HTERT RPE-1 (cell line): ENCODE measurements around the gene TRDMT1.
"Not testable (repeated sequence)": the region's sequence is repeated elsewhere in the genome, so short reads cannot be mapped to it uniquely, and the experiment has no call there.

Experiments used
- in situ Hi-C: fragments of 300-500 bp; cut with MboI; formaldehyde crosslinking; loops from 4 replicates; pipeline ENCODE4 v1.14.3; 2020; ENCODE audit warnings: low sequenced_read_pairs

Gene TRDMT1

DNA sequence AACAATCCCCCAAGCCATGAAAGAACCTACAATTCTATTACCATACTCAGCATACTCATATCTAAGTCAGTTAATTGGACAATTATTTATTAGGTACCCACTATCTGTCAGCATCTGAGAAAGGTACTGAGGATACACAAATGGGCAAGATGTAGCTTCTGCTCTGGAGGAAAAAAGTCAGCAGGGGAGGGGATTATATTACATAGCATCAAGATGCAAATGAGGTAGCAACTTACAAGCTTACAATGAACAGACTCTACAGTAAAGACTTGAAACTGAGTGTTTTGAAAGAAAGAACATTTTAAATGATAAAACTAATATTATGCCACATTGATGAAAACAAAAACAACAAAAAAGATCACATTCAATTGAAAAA is 61.1 kb downstream of the TRDMT1 start:
- in situ Hi-C loops, result no loop called here

- in situ Hi-C loops, result no loop called here
Observed at GRCh38 chr10:17138460-17139042, 62.9 kb downstream of the TRDMT1 start.

- in situ Hi-C loops, result no loop called here
Observed at GRCh38 chr10:17134737-17135260, 66.7 kb downstream of the TRDMT1 start.

GRCh38 chr10:17134282-17134681 is 67.2 kb downstream of the TRDMT1 start:
- in situ Hi-C loops, result no loop called here

- in situ Hi-C loops, result no loop called here
Observed at GRCh38 chr10:17129741-17130140, 71.7 kb downstream of the TRDMT1 start, which contains the start of gene CUBN. Gene CUBN, minus strand, starts transcription at chr10:17129811. Its CDS starts 46 bp downstream, at chr10:17129765.

GRCh38 chr10:17128261-17128660 is 73.2 kb downstream of the TRDMT1 start:
- in situ Hi-C loops, result no loop called here

DNA sequence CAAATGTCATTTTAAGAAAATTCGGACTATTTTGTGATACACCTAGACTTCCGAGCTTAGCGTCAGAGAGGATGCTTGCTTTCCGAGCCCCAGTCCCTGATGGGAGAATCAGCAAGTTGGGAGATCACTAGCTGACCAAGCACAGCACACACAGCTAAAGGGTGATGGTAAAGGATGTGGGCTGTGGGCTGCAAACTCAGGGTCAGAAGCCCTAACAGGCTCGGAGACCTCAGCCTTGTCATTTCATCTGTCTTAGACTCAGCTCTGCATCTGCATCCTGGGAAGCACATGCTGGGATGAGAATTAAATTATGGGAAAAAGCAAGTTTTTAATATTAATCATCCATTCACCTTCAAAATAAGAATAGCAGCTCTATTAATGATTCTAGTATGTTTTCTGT is 75.1 kb downstream of the TRDMT1 start:
- in situ Hi-C loops, result no loop called here

DNA sequence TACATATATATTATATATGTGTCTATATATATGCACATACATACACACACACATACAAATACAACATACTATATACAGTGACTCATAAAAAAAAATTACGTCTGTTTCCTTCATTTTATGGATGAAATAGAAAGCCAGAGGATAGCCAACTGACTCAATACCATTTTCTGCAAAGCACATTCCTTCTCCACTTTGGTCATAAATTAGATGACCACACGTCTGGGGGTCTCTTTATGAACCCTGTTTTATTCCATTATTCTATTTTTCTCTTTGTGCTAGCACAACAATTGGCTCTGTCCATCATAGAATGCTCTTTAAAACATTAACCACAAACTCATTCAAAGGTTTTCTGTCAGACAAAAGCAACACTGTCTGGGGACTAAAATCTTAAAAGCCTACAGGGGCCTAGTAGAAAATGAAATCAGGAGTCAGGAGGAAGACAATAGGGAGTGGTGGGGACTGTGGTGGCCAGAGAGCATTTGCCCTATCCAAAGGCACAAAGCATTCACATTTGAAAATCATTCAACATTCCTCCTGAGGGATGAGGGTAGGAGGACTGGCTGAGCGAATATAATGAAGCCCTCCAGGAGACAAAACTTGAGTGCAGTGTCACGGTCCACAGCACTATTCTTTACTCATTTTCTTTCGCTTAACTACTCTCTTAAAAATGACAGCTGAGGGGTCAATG is 76.1 kb downstream of the TRDMT1 start:
- in situ Hi-C loops, result no loop called here

DNA sequence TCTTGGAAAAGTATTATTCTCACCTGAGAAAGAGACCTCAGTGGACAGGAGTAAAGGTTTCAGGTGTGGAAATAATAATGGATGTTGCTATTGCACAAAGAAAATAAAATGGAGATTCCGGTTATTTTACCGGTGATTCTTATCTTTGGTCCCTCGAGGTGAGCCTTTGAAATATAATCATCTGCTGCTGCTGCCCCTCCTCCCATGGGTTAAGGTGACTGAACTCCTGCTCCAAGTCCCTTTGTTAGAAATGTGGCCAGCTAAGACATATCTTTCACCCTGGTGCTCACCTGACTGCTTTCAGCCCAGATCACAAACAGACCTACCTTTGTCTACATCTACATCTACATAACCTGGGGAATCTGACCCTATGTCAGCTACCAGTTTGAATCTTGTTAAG is 77.5 kb downstream of the TRDMT1 start:
- in situ Hi-C loops, result no loop called here

DNA sequence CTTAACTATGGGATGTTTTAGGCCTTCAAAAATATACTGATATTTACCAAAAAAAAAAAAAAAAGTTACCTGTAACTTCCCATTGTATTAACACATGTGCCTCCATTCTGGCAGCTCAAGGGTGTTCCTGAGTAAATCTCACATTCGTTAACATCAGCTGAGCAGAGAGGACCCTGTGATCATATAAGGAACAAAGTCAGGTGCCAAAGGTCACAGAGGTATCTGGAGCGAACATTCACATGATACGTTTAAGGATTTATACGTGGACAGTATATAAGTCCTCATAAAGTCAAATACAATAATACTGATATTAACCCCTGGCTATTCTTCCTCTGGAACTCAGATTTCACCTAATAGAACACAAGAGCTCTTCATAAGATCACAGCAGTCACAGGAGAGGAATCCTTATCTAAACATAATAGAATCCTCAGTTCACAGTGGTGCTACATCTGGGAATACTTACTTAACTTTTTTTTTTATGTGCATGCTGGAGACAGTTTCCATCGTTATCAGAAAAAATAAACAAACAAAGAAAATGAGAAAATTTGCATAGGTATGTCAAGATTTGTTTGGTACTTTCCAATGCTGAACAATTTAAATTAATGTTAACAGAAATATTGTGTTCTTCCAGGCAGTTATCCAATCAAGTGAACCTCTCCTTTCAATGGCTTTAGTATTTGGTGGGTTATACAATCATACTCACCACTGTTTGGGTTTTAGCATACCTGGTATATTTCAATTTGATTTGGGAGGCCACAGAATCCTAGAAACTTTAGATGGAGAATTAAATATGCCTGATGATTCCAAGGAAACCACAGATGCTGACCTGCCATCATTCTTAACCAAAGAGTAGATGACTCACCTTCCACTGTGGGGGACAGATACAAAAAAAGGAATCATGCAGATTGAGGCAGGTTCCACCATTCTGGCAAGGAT is 78.5 kb downstream of the TRDMT1 start:
- in situ Hi-C loops, result no loop called here

DNA sequence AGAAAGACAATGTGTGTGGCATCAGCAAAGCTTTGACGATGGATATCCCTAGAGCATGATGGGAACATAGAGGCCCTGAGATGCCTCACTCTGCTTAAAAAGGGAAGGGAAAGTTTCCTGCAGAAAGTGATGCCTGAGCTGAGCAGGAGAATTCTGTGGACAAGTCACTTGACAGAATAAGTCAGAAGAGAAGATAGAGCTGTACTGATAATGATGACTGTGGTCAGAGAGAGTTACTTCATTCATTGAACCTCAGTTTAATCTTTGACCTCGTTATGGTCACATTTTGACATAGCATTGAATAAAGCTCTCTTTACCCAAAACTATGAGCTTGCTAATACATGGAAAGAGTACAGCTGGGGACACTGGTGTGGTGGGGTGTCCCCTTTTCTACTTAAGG is 79.4 kb downstream of the TRDMT1 start:
- in situ Hi-C loops, result no loop called here

DNA sequence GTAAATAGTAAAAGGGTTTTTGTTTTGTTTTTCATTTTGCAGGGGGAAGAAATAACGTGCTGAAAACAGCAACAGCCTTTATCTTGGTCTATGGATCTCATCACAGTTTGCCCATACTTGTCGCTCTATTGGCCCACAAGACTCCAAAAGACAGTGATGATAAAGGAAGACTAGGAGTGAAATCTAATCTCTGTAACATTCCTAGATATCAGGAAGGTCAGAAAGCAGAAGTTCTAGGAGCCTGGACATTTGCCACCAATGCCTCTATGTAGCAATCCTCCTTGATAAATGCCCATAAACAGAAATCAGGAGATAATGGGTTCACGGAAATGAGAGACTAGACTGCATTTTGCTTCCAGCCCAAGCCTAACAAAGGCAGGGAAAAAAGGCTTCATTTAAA is 80.8 kb downstream of the TRDMT1 start:
- in situ Hi-C loops, result no loop called here

DNA sequence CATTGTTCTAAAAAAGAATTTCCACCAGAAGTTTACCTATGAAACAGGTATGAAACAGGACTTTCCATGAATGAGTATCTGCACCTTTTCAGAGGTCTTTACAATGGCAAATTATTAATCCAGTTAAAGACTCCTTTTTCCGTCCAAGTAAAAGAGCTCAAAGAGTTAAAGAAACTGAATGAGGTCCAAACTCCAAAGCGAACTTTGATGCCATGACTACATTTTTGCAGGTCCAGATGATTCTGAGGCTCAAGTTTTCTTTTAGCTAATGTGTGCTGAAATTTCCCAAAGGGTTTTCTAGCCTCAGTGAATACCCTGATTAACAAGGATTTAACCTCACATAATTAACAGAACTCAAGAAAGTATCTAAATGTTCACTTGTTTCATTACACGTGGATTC is 81.6 kb downstream of the TRDMT1 start:
- in situ Hi-C loops, result no loop called here

DNA sequence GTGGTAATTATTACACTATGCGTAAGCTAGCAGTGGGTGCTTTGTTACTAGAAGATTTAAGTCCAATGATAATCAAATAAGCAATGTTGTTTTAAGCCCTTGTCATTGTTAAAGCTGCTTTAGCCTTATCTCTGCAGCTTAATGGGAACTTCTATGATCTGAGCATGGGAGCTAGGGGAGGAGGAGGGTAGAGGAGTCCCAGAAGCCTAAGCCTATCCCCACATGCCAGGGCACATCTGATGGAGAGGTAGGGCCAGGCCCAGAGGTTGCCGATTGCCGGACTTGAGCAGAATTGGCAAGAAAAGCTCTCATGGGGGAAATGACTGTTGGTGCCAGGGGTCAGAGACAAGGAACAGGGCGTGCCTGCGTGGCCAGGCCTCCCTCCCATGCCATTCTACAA is 85.3 kb downstream of the TRDMT1 start:
- in situ Hi-C loops, result no loop called here

- in situ Hi-C loops, result no loop called here
Observed at GRCh38 chr10:17115683-17116082, 85.8 kb downstream of the TRDMT1 start.

GRCh38 chr10:17114878-17115444 is 86.5 kb downstream of the TRDMT1 start:
- in situ Hi-C loops, result not testable (repeated sequence)

DNA sequence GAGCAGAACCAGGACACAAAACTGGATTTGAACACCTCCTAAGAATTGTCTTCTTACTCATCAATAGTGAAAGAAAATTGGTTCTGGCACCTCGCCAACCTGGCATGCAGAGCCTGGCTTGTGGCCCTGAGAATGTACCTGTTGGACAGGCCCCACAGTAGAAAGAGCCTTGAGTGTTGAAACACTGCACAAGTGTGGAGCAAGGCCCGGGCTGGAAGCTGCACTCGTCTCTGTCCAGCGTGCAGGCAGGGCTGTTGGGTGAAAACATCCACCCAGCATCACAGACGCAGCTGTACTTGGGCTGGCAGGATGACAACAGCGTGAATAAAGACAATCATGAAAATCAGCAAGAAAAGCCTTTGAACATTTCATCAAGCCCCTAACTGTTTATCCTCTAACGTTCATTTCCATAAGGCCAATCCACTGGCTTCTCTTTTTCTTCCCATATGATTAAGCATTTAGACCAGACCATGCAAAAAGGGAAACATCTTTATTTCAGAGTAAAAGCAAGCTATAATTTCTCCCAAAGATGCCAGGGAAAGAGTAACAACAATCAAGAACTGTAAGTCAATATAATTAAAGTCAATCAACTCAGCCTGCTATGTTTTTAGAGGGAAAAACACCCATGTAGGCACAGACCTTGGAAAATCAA is 87.5 kb downstream of the TRDMT1 start:
- in situ Hi-C loops, result no loop called here

DNA sequence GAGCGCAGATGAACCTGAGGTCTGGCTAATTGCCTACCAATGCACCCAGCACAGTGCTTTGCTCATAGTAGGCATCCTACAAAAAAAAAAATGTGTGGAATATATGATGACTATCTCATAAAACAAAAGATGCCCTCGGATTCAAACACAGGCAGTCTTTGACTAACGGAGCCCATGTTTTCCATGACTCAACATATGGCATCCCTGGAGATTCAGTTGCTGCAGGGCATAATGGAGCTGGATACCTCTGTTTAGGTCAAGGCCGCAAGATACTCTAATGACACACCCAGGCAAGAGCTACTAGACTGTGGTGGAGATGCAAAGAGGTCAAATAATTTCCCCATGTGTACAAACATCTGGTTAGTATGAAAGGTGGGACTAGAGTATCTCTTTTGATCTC is 88.1 kb downstream of the TRDMT1 start:
- in situ Hi-C loops, result no loop called here

- in situ Hi-C loops, result no loop called here
Observed at GRCh38 chr10:17112566-17112965, 88.9 kb downstream of the TRDMT1 start.

DNA sequence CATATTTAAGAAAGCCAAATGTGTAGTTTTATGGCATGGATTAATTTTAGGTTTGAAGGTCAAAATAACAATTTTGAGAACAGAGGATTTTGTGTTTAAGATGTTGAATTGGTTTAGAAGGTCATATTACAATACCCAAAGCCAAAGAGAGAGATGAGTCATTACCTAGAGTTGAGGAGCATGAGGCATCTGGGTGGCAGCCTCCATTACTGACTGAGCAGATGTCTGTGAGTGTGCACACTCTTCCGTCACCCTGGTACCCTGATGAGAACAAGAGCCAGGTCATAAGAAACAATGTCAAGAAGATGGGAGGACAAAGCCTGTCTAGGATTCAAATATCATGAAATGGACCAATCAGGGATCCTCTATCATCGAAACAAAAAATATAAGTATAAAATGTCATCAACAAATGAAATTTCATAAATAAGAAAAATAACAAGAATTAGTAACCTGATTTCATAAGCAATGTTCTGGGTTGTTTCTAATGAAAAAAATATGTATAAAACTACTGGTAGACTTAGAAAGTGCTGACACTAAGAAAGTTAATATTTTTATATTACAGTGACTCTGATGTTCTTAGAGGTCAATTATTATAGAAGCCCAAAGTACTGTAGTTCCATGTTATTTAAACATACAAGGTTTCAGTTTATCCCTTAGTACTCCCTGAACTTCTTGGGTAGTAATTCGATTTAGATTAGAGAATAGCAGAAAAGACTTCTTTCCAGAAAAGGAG is 91.8 kb downstream of the TRDMT1 start:
- in situ Hi-C loops, result no loop called here
